ENCODE results near the gene MTMR12.

Gene MTMR12

DNA sequence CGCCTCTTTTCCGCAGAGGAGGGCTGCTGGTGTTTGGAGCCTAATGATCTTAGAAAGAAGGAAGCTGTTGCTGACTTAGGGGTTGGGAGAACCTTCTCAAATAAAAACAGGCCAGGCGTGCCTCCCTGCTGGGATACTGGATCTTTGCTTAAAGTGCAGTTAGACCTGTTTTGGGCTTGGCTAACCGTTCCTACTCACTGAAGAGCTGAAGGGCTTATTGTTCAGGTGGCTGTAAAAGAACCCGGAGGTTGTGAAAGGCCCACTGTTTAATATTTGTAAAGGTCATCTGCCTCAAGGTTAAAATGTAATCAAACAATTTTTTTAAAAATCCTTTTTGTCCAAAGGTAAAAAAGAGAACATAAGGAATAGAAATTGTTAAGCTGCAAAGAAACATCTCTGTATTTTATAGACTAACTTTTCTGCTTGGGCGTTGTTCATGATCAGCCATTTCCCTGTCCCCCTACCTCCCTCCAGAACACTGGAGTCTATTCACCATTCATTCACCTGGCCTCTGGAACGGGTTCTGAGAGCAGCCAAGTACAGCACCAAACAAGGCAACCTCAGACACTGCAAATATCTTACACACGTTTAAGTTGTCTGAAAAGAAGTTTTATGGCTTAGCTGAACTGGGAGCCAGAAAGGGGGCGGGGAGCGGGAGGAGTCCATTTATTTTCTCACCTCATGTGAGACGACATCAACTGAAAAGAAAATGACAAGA, 18.6 kb upstream of the MTMR12 start:
- H3K4me1 ChIP-seq (ENCODE audit: control insufficient read depth, low read length), result peaks cover 3% of the 10 kb centered on the region
- no peaks in the 10 kb centered on the region for H3K79me2 ChIP-seq (ENCODE audit: control insufficient read depth, low read length)
- H3K27me3 ChIP-seq (ENCODE audit: control insufficient read depth, low read length), result no peaks in the 10 kb centered on the region
- H3K9me2 ChIP-seq (replicated peaks; ENCODE audit: control insufficient read depth, low read length), result no peaks in the 10 kb centered on the region
- H4K20me1 ChIP-seq (ENCODE audit: control insufficient read depth, insufficient read depth, low read depth, low read length), result no peaks in the 10 kb centered on the region
- TF ChIP-seq CTCF (IDR thresholded peaks at IDR 0.05; ENCODE audit: low read depth, low read length, poor library complexity, severe bottlenecking) (no peak), EZH2phosphoT487 (IDR thresholded peaks at IDR 0.05; ENCODE audit: borderline replicate concordance, low read length) (no peak)
- no peak overlapping the region for H3K27ac ChIP-seq (ENCODE audit: low read depth, low read length)
- no peaks in the 10 kb centered on the region for H3F3A ChIP-seq (ENCODE audit: control insufficient read depth, insufficient read depth)
- no peaks in the 10 kb centered on the region for H3K36me3 ChIP-seq (ENCODE audit: control insufficient read depth, low read length)
- no peak overlapping the region for H3K4me3 ChIP-seq (ENCODE audit: low read length)
- H3K9me3 ChIP-seq (ENCODE audit: control insufficient read depth, insufficient read depth, low read length), result no peaks in the 10 kb centered on the region
- no peak overlapping the region for H3K4me2 ChIP-seq (ENCODE audit: low read length)

GRCh38 chr5:32330126-32330971, 17.6 kb upstream of the MTMR12 start:
- H3K4me1 ChIP-seq (ENCODE audit: control insufficient read depth, low read length), result peaks cover 3% of the 10 kb centered on the region
- H3K79me2 ChIP-seq (ENCODE audit: control insufficient read depth, low read length), result no peaks in the 10 kb centered on the region
- H3F3A ChIP-seq (ENCODE audit: control insufficient read depth, insufficient read depth), result no peaks in the 10 kb centered on the region
- H3K27ac ChIP-seq (ENCODE audit: low read depth, low read length), result no peak overlapping the region
- no peak overlapping the region for H3K4me2 ChIP-seq (ENCODE audit: low read length)
- no peaks in the 10 kb centered on the region for H4K20me1 ChIP-seq (ENCODE audit: control insufficient read depth, insufficient read depth, low read depth, low read length)
- TF ChIP-seq EZH2phosphoT487 (IDR thresholded peaks at IDR 0.05; ENCODE audit: borderline replicate concordance, low read length), result no peak
- no peak for TF ChIP-seq CTCF (IDR thresholded peaks at IDR 0.05; ENCODE audit: low read depth, low read length, poor library complexity, severe bottlenecking)
- no peaks in the 10 kb centered on the region for H3K27me3 ChIP-seq (ENCODE audit: control insufficient read depth, low read length)
- H3K36me3 ChIP-seq (ENCODE audit: control insufficient read depth, low read length), result no peaks in the 10 kb centered on the region
- H3K9me3 ChIP-seq (ENCODE audit: control insufficient read depth, insufficient read depth, low read length), result no peaks in the 10 kb centered on the region
- H3K9me2 ChIP-seq (replicated peaks; ENCODE audit: control insufficient read depth, low read length), result no peaks in the 10 kb centered on the region
- no peak overlapping the region for H3K4me3 ChIP-seq (ENCODE audit: low read length)

- Histone ChIP-seq H3K4me1 (ENCODE audit: control insufficient read depth, low read length) (peaks cover 7% of the 10 kb centered on the region), H3K4me2 (ENCODE audit: low read length) (no peak overlapping the region), H3K4me3 (ENCODE audit: low read length) (no peak overlapping the region), H3K9me2 (replicated peaks; ENCODE audit: control insufficient read depth, low read length) (no peaks in the 10 kb centered on the region), H3K36me3 (ENCODE audit: control insufficient read depth, low read length) (no peaks in the 10 kb centered on the region), H3K9me3 (ENCODE audit: control insufficient read depth, insufficient read depth, low read length) (no peaks in the 10 kb centered on the region), H3K79me2 (ENCODE audit: control insufficient read depth, low read length) (no peaks in the 10 kb centered on the region), H3K27ac (ENCODE audit: low read depth, low read length) (no peak overlapping the region), H4K20me1 (ENCODE audit: control insufficient read depth, insufficient read depth, low read depth, low read length) (no peaks in the 10 kb centered on the region), H3K27me3 (ENCODE audit: control insufficient read depth, low read length) (no peaks in the 10 kb centered on the region), H3F3A (ENCODE audit: control insufficient read depth, insufficient read depth) (0 out of 2 replicates have a peak, but pooled peaks cover 4% of the 10 kb centered on the region)
- TF ChIP-seq CTCF (IDR thresholded peaks at IDR 0.05; ENCODE audit: low read depth, low read length, poor library complexity, severe bottlenecking) (peak; percentile 89), EZH2phosphoT487 (IDR thresholded peaks at IDR 0.05; ENCODE audit: borderline replicate concordance, low read length) (no peak)
Measured at GRCh38 chr5:32329395-32329834, 16.7 kb upstream of the MTMR12 start.

Measured in DOHH2 (cell line).